ENCODE results near the gene OR2G6.
A peak's percentile ranks its signal among the peaks of the same experiment; 100 is the strongest.
"Not testable (repeated sequence)": the region's sequence is repeated elsewhere in the genome, so short reads cannot be mapped to it uniquely, and the experiment has no call there.

Gene OR2G6

DNA sequence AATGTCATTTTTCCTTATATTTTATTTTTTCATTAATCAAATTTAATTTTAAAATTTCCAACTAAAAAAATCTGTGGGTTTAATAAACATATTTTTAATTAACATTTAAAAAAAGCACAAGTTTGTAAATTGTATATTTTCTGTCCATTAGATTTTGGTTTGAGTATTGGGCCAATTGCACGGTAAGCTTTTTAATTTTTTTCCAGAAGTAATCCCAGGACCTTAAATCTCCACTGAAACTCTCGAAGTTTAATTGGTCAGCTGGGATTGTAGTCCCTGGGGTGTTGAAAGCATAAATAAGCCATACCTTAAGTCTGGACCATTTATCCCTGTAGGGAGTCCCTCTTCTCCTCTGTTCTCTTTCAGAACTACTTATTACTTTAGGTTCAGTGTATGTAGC is at the start of gene OR2G6:
Gene OR2G6 (plus strand): TSS at position 301 of the 400 bp plus-strand sequence. CDS start 13,574 bp downstream, outside the sequence.
- not testable (repeated sequence) for DNase-seq

DNA sequence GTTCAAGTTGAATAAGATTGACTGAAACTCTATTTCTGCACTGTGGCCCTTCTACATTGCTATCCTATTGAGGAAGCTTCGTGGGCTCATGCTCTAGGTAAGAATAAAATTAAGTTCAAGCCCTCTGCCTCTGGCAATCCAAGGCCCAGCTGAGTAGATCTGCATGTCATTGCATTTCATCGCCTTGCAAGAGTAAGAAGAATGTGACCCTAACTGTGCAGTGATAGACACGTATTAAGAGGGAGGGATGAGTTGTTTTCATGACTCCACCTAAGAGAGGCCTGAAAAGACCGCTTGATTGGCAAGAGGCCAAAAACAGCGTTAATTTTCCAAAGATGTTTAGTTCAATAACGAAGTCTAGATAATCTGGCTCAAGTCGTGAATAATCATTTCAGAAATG is 48.8 kb upstream of the OR2G6 start:
- not testable (repeated sequence) for DNase-seq

DNA sequence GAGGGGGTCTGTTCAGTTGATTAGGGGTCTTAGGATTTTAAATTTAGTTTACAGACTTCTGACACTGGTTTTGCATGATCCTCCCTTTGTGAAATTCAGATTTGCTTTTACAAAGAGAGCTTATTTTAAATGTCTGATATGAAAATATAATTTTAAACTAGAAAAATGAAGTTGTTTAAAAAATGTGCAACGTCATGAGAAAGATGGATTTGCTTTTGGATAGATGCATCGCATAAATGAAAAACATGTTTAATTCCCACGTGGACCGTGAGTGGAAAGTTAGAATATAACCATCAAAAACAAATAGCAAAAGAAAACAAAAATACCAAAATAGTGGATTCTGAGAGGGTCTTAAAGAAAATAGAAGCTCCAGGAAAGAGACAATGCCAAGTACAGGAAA is 36.7 kb upstream of the OR2G6 start:
- DNase-seq: no peak

DNA sequence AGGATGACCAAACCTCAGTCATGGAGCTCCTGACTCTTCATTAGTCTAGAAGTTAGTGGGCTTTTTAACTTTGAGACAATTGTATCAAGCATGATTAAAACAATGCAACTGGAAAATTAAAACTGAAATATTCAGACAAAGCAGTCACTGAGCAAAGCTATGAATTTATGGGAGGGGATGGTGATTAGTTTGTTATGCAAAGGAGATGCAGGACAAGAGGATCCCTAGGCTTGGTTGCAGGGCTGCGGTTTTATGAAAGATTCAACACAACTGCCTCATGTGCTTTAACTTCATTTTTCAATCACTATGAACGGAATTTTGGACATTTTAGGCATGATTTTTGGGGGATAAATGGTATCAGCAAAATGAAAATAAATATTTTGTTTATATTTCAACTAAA is 35.8 kb upstream of the OR2G6 start:
- DNase-seq: not testable (repeated sequence)

DNA sequence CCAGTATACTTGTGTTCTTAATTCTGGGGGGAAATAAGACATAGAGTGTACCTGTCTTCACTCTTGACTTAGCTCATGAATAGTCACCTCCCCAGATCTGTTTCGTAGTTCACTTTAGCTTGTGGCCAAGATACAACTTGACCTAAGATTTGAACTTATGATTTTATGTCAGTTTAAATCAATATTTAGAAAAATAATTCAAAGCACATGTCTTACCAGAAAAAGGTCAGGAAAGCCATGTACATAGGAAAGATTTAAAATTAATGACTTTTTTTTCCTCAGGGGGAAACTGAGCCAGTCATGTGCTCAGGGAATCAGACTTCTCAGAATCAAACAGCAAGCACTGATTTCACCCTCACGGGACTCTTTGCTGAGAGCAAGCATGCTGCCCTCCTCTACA is 34.8 kb upstream of the OR2G6 start, which contains the start of gene OR2T3:
Gene OR2T3 (plus strand): TSS at position 301 of the 400 bp plus-strand sequence. CDS start 0 bp downstream, at position 301.
- DNase-seq: not testable (repeated sequence)

DNA sequence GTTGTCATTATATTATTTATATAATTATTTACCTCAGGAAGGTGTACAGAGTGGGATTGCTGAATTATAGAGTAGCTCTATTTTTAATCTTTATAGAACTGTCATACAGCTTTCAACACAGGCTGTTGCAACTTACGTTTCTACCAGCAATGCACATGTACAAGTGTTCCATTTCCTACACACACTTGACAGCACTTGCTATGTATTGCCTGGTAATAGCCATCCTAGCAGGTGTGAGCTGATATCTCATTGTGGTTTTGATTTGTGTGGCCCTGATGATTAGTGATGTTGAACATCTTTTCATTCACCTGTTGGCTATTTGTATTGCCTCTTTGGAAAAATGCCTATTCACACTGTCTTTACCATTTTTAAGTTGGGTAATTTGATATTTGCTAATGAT is 32.2 kb upstream of the OR2G6 start:
- DNase-seq: not testable (repeated sequence)

DNA sequence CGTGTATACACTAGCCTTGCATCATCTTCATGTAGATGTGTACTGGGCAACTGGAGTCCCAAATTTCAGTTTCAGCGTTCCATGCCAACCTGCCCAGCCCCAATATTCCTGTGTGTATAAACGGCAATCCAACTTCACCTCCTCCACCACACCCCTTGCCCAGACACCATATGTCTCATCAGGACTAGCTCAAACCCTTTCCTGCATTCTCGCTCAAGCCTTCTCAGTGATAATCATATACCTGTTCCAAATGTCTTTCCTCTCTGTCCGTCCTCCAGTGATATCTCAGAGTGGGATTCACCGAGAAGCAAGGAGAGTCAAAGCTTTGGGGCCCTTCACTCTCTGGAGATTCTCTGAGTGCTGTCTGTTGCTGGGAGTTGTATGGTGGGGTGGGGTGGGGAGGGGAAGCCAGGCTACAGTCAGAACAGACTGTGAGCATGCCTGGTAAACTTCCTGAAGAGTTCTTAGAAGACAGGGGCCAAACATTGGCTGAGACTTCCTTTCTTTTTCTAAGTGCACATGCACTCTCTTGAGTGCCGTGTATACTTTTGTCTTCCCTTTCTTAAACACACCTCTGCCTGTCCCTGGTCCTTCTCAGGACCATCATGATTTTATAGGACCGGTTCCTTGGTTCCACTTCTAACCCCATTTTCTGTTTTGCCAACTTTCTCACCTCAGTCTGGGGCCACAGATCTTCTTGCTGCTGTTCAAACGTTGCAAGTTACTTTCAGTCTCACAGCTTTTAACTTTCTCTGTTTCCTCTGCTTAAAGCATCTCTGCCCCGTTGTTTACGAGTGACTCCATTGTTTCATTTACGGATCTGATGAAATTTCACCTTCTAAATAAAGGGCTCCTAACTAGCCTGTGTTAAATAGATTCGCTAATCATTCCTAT is 25.9 kb upstream of the OR2G6 start:
- peak; percentile 30 for DNase-seq

DNA sequence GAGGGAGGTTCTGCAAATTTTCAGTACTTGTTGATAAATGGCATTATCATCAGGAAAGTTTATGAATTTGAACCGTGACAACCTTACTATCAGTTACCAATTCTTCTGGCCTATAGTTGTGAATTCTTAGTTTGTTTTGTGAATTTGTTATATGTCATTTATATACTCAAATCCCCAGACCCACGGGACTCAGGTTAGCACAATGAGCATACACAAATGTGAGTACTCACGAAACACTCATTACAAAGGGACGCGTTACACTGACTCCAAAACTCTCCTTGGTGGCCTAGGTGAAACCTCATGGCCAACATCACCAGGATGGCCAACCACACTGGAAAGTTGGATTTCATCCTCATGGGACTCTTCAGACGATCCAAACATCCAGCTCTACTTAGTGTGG is 19.6 kb upstream of the OR2G6 start, which contains the start of gene OR2T5:
Gene OR2T5 (plus strand): TSS at position 301 of the 400 bp plus-strand sequence. CDS start 0 bp downstream, at position 301.
- not testable (repeated sequence) for DNase-seq

DNA sequence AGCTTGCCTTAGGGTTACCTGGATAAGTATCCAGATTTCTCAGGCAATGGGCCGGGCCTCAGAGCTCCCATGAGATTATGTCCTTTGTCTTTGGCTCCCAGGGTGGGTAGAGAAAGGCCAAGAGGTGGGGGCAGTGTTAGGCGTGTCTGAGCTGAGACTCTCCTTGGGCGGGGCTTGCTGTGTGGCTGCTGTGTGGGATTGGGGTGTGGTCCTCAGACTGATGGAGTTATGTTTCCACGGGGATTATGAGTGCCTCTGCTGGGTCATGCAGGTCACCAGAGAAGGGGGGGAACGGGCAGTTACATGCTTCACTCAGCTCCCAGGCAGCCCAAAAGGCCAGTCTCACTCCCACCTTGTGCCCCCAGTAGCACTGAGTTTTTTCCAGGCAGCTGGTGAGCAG is 11.2 kb upstream of the OR2G6 start:
- not testable (repeated sequence) for DNase-seq

DNA sequence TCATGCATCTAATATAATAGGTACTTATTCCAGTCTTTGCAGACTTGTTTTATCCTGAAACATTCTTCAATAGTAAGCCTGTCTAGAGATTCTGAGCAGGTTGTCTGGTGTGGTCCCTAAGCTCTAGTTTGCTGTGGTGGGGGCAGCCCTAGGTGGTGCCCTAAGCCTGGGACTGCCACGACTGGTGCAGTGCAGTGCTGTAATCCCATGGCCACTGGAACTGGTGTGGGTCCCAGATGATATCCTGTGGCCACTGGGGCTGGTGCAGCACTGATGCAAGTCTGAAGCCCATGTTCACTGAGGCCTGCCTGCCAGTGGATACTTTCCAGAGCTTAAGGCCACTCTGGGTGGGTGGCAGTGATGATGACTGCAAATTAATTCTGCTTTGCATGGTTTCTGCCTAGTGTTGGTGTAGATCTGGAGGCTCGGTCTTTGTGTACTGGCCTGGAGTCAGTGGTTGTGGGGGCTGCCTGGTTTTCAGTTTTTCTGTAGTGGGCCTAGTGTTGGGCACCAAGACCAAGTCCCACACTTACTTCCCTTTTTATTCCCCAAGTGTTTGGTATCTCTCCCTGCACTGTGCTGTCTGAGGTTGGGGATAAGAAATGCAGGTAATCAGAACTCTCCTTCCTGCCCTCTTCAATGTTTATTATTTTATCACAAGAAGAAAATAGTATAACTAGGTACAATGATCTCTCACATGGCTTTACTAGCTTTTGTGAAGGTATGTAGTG is 7.4 kb upstream of the OR2G6 start:
- not testable (repeated sequence) for DNase-seq

DNA sequence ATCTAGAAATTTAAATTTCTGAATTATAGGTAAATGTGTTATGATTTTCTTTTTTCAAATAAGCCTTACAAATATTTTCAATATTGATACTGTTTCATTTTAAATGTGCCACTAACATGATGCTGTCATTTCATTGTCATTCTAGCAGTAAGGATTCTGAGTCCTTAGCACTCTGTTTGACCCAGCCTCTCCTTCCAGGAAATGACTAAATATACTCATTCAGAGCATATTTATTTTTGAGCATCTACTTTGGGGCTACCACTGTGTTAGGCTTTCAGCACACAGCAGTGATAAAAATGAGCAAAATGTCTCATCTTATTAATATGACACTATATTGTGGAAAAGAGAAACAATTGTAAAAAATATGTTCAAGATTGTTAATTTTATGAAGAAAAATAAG is 2.3 kb downstream of the OR2G6 start:
- DNase-seq: not testable (repeated sequence)

DNA sequence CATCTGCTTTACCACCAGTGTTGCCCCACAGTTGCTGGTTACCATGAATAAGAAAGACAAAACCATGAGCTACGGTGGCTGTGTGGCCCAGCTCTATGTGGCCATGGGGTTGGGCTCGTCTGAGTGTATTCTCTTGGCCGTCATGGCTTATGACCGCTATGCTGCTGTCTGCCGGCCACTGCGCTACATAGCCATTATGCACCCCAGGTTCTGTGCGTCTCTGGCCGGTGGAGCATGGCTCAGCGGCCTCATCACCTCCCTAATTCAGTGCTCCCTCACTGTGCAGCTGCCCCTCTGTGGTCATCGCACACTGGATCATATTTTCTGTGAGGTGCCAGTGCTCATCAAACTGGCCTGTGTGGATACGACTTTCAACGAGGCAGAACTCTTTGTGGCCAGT is 14.0 kb downstream of the OR2G6 start:
- no peak for DNase-seq

DNA sequence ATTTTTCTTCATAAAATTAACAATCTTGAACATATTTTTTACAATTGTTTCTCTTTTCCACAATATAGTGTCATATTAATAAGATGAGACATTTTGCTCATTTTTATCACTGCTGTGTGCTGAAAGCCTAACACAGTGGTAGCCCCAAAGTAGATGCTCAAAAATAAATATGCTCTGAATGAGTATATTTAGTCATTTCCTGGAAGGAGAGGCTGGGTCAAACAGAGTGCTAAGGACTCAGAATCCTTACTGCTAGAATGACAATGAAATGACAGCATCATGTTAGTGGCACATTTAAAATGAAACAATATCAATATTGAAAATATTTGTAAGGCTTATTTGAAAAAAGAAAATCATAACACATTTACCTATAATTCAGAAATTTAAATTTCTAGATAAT is 29.6 kb downstream of the OR2G6 start:
- not testable (repeated sequence) for DNase-seq

DNA sequence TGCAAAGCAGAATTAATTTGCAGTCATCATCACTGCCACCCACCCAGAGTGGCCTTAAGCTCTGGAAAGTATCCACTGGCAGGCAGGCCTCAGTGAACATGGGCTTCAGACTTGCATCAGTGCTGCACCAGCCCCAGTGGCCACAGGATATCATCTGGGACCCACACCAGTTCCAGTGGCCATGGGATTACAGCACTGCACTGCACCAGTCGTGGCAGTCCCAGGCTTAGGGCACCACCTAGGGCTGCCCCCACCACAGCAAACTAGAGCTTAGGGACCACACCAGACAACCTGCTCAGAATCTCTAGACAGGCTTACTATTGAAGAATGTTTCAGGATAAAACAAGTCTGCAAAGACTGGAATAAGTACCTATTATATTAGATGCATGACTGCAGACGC is 39.5 kb downstream of the OR2G6 start:
- DNase-seq: not testable (repeated sequence)

DNA sequence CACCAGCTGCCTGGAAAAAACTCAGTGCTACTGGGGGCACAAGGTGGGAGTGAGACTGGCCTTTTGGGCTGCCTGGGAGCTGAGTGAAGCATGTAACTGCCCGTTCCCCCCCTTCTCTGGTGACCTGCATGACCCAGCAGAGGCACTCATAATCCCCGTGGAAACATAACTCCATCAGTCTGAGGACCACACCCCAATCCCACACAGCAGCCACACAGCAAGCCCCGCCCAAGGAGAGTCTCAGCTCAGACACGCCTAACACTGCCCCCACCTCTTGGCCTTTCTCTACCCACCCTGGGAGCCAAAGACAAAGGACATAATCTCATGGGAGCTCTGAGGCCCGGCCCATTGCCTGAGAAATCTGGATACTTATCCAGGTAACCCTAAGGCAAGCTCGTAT is 43.2 kb downstream of the OR2G6 start:
- not testable (repeated sequence) for DNase-seq

DNA sequence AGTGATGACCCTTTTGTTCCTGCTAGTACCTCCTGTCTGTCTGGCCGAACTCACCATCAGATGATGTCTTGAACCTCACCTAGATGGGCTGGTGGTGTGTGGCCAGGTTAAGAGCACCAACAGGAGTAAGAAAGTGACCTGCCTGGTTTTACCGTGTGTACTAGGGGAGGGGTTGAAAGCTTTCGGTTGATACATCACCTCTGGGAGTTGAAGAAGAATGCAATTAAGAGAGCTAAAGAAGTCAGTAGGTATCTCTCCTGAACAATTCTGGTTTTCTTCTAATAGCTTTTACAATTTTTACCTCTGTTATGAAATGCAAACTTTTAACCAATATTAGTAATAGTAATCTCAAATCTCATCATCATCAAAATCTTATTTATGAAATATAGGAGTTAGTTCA is 54.8 kb downstream of the OR2G6 start, which contains the start of gene OR2T29:
Gene OR2T29 (minus strand): TSS at position 101 of the 400 bp plus-strand sequence. CDS start 3,281 bp downstream, outside the sequence.
- DNase-seq: not testable (repeated sequence)

DNA sequence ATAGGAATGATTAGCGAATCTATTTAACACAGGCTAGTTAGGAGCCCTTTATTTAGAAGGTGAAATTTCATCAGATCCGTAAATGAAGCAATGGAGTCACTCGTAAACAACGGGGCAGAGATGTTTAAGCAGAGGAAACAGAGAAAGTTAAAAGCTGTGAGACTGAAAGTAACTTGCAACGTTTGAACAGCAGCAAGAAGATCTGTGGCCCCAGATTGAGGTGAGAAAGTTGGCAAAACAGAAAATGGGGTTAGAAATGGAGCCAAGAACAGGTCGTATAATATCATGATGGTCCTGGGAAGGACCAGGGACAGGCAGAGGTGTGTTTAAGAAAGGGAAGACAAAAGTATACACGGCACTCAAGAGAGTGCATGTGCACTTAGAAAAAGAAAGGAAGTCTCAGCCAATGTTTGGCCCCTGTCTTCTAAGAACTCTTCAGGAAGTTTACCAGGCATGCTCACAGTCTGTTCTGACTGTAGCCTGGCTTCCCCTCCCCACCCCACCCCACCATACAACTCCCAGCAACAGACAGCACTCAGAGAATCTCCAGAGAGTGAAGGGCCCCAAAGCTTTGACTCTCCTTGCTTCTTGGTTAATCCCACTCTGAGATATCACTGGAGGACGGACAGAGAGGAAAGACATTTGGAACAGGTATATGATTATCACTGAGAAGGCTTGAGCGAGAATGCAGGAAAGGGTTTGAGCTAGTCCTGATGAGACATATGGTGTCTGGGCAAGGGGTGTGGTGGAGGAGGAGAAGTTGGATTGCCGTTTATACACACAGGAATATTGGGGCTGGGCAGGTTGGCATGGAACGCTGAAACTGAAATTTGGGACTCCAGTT is 57.9 kb downstream of the OR2G6 start:
- peak; percentile 24 for DNase-seq

DNA sequence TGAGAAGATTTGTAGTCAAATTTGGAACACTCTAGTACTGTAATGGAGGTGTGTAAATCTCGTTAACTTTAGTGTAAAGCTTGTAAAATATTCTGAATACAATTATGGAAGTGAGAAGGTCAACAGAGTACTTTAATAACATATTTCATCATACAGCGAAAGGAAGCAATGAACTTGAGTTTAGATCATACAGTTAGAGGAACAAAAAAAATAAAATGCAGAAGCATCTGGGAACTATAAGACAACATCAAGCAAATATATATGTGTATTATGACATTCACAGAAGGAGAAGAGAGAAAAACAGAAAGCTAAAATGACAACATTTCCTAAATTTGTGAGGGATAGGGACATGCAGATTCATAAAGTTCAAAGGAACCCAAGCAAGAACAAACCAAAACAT is 61.2 kb downstream of the OR2G6 start:
- not testable (repeated sequence) for DNase-seq

DNA sequence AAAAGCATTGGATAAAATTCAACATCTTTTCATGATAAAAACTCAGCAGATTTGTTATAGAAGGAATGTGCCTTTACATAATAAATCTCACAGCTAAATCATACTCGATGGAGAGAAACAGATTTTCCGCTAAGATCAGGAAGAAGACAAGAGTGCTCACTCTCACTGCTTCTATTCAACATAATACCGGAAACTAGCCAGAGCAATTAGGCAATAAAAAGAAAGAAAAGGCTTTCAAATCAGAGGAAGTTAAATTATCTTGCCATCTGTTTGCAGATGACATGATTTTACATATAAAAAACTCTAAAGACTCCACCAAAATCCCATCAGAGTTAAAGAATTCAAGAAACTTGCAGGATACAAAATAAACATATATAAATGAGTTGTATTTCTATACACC is 62.9 kb downstream of the OR2G6 start:
- DNase-seq: not testable (repeated sequence)

DNA sequence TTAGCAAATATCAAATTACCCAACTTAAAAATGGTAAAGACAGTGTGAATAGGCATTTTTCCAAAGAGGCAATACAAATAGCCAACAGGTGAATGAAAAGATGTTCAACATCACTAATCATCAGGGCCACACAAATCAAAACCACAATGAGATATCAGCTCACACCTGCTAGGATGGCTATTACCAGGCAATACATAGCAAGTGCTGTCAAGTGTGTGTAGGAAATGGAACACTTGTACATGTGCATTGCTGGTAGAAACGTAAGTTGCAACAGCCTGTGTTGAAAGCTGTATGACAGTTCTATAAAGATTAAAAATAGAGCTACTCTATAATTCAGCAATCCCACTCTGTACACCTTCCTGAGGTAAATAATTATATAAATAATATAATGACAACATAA is 64.2 kb downstream of the OR2G6 start:
- not testable (repeated sequence) for DNase-seq

DNA sequence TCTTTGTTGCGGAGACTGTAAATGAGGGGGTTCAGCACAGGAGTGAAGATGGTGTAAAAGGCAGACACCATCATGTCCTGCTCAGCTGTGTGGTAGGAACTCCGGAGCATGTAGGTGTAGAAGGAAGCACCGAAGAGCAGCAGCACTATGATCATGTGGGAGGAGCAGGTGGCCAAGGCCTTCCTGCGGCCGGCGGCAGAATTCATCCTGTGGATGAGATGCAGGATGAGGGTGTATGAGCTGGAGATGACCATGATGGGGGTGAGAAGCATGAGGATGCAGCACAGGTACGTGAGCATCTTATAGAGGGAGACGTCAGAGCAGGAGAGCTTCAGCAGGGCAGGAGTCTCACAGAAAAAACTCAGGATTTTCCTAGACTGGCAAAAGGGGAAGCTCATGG is 66.0 kb downstream of the OR2G6 start:
- DNase-seq: not testable (repeated sequence)

DNA sequence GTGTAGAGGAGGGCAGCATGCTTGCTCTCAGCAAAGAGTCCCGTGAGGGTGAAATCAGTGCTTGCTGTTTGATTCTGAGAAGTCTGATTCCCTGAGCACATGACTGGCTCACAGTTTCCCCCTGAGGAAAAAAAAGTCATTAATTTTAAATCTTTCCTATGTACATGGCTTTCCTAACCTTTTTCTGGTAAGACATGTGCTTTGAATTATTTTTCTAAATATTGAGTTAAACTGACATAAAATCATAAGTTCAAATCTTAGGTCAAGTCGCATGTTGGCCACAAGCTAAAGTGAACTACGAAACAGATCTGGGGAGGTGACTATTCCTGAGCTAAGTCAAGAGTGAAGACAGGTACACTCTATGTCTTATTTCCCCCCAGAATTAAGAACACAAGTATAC is 66.8 kb downstream of the OR2G6 start, which contains the start of gene OR2T34:
Gene OR2T34 (minus strand): TSS at position 101 of the 400 bp plus-strand sequence. CDS start 0 bp downstream, at position 101.
- not testable (repeated sequence) for DNase-seq

Data from CD4-positive, alpha-beta T cell treated with Interleukin-10 for 1 hour (primary cell).